HG03280 (cell line): ENCODE results near the gene GPR61.

ENCODE experiments used
- ATAC-seq: cut with Tn5 transposase; IDR thresholded peaks from one replicate; pipeline ENCODE4 v1.9.1; 2021; ENCODE audit warnings: mild to moderate bottlenecking, moderate library complexity; ENCODE audit not compliant: unreplicated experiment

The GPR61 gene, protein sequence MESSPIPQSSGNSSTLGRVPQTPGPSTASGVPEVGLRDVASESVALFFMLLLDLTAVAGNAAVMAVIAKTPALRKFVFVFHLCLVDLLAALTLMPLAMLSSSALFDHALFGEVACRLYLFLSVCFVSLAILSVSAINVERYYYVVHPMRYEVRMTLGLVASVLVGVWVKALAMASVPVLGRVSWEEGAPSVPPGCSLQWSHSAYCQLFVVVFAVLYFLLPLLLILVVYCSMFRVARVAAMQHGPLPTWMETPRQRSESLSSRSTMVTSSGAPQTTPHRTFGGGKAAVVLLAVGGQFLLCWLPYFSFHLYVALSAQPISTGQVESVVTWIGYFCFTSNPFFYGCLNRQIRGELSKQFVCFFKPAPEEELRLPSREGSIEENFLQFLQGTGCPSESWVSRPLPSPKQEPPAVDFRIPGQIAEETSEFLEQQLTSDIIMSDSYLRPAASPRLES

GRCh38 chr1:109539676-109540075 lies at the start of gene GPR61:
Gene GPR61 (plus strand): TSS chr1:109539872. CDS start chr1:109543023, 3,151 bp downstream.
- no peak for ATAC-seq

DNA sequence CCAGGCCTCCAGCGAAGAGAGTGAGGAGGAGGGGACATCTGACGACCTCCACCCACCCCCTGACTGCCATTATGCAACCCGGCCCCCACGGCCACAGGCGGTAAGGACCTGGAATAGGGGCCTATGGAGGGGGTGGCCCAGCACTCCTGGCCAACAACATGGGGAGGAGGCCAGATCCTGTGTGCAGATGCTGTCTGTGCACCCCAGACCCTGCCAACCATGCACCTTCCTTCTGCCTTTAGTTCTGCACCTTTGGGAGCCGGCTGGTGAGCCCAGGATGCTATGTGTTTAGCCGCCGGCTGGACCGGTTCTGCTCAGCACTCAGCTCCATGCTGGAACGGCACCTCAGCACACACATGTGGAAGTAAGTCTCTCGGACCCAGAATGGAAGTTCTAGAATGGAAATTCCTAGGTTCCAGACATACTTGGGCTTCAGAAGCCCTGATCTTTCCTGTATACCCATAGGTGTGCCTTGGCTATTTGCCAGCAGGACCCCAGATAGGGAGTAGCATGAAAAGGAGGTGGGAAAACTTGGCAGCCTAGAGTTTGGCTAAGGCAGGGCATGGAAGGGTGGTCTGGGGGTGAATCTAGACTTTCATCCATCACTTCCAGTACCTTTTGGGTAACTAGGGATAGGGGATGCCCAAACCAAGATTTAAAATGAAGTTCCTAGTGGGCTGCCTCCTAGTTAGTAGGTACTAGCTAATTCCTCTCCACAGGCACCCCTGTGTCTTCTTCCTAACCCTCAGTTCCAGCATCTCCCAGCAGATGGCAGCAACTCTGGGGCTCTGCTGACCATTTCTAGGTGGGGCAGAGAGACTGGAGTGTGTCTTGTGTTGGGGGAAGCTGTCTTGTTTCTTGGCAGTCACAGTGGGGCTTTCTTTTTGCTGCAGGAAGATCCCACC lies 49.4 kb upstream of the GPR61 start:
- no peak for ATAC-seq

DNA sequence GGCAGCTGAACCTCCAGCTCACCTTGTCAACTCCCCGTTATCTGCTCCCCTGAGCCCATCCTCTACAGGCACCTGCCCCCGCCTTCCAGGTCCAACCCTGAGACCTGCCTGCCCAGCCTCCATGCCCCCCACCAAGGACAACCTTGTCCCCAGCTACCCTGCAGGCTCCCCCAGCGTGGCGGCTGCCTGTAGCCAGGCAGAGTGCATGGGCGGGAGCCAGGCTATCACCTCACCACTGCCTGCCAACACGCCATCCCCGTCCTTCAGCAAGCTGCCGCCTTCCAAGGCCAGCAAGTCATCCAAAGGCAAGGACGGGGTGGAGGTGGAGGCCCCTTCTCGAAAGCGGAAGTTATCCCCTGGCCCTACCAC lies 48.8 kb upstream of the GPR61 start:
- no peak for ATAC-seq

DNA sequence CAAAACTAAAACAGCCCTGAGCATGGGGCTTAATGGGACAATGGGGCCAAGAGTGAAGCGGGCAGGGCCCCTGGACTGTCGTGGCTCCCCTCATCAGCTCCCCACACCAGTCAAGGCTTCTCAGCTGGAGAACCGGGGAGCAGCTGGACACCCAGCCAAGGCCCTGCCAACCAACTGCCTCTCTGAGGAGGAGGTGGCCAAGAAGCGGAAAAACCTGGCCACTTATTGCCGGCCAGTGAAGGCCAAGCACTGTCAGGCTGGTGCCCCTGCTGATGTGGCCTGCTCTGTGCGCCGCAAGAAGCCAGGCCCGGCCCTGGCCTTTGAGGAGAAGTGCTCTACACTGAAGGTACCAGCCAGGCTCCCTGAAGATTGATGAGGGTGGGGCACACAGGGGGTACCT lies 48.3 kb upstream of the GPR61 start:
- no peak for ATAC-seq

DNA sequence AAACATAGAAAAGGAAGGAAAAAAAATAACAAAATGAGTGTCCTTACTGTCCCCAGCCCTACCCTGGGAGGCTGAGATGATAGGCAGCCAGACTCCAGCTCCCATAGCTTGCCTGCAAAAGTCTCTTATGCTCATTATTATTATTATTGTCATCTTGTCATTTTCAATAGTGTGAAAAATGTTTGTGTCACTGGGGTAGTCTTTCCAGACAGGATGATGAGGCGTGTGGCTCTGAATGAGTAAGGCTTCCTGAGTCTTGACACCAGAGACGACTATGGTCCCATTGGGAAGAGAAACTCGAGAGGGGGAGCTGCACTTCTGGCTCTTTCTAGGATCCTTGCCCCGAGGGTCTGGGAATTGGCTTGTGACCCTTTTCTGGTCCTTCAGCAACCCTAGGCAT lies 46.9 kb upstream of the GPR61 start:
- ATAC-seq, result no peak

- ATAC-seq, result no peak
These were observed 46.4 kb upstream of the GPR61 start for GRCh38 chr1:109493227-109493626.

- ATAC-seq, result peak; percentile 90
These were observed 45.7 kb upstream of the GPR61 start, which contains the start of gene CYB561D1 for GRCh38 chr1:109493805-109494539. Gene CYB561D1 (plus strand): TSS chr1:109494094. CDS start chr1:109494140, 46 bp downstream.

- ATAC-seq, result no peak
These were observed 43.9 kb upstream of the GPR61 start for GRCh38 chr1:109495738-109496137.

DNA sequence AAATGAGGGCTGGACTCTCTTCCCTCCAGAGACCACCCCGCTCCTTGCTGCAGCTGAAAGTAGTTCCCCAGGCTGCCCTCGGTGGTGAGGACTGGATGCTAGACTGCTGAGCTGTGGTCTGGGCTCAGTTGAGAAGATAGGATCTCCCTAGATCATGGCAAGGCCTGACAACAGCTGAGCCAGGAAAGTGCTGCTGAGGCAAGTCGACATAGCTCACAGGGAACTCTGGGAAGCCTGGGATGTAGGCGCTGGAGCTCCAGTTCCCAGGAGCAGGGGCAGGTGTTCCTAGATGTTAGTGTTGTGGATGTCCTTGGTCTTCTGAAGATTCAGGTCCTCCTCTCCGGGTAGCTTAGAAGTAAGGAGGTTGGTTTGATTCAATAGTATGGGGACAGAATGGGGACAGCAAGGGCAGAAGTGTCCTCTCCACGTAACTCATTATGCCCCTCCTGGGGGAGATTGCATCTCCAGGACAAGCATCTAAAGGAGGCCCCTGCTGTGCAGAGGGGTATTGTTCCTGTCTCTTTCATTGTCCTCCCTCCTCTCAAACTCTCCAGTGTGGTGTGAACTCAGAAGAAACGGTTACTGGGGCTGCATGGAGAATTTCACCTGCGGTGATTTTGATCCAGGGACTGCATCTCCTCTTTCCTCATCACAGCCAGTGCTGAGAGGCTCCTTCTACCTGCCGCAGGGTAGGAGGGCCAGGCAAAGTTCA lies 42.1 kb upstream of the GPR61 start:
- ATAC-seq, result no peak

- no peak for ATAC-seq
These were observed 41.4 kb upstream of the GPR61 start for GRCh38 chr1:109498161-109498801.

- no peak for ATAC-seq
These were observed 40.6 kb upstream of the GPR61 start for GRCh38 chr1:109499081-109499480.

GRCh38 chr1:109499661-109500536 lies 39.8 kb upstream of the GPR61 start:
- ATAC-seq, result no peak

GRCh38 chr1:109500941-109501381 lies 38.7 kb upstream of the GPR61 start:
- no peak for ATAC-seq

DNA sequence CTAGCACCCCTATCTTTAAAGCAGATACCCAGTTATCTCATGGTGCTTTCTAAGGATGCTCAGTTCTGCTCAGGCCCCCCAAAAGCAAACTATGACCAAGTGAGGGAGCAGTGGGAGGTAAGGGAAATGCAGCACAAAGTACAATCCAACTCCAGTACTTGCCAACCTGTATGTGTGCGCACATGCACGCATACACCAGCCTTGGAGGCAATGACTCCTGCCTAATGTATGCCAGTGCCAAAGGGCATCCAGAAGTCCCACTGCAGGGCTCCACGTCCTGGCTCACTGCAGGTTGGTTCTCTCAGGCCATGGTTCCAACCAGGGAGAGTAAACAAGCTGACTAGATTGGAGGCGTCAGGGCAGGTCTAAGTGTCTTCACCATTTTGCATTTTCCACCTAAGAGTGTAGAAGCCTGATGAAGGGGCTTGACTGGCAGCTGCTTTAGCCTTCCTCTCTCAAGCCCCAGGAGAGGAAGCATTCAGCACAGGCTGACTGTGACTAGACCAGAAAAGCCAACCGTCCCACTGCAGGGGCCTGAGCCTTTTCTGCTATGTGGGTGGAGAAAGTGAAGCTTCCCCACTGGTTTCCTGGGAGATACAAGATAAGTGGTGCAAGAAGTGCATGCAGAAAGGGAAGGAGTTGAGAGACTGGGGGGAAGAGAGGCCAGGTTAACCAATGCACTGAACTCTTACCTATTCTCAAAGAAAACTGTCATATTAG lies 37.9 kb upstream of the GPR61 start:
- no peak for ATAC-seq

GRCh38 chr1:109502364-109502851 lies 37.3 kb upstream of the GPR61 start:
- ATAC-seq, result no peak

DNA sequence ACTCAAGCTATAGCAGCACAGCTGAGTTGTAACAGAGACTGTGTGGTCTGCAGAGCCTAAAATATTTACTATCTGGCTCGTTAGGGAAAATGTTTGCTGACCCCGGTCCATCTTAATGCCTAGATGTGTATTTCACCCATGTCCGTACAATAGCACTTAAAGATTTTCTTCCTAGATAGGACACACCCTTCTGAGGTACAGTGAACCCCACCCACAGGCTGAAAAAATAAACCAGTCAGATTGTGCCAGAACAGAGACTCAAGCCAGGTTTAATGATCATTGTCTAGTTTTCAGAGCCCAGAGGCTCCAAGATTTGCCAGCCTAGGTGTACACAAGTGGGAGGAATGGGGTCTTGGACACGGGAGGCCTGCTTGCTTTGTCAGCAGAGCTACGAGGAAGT lies 35.7 kb upstream of the GPR61 start:
- no peak for ATAC-seq

GRCh38 chr1:109504974-109505373 lies 34.7 kb upstream of the GPR61 start:
- no peak for ATAC-seq
